SKM-1 treated with dmso at 0.1 percent for 144 hours (cell line): ENCODE measurements around the gene KIAA0825.
A peak's percentile ranks its signal among the peaks of the same experiment; 100 is the strongest.

Source experiments
- DNase-seq: peaks from one replicate; lab custom pipeline; 2025; ENCODE audit not compliant: unreplicated experiment; lab: John Stamatoyannopoulos, UW

The KIAA0825 gene

GRCh38 chr5:94442076-94442475, 176.3 kb downstream of the KIAA0825 start:
- no peak for DNase-seq

- DNase-seq = no peak
Measured at GRCh38 chr5:94440015-94440414, 178.4 kb downstream of the KIAA0825 start.

- peak; percentile 90 for DNase-seq
Measured at GRCh38 chr5:94433397-94434163, 184.8 kb downstream of the KIAA0825 start.

- DNase-seq = no peak
Measured at GRCh38 chr5:94432499-94432898, 185.9 kb downstream of the KIAA0825 start.

GRCh38 chr5:94431696-94432095, 186.7 kb downstream of the KIAA0825 start:
- DNase-seq = no peak

GRCh38 chr5:94429566-94429965, 188.8 kb downstream of the KIAA0825 start:
- DNase-seq = no peak

GRCh38 chr5:94425396-94425795, 193.0 kb downstream of the KIAA0825 start:
- no peak for DNase-seq

- DNase-seq = no peak
Measured at GRCh38 chr5:94423411-94423810, 195.0 kb downstream of the KIAA0825 start.

GRCh38 chr5:94422812-94423211, 195.6 kb downstream of the KIAA0825 start:
- DNase-seq = peak; percentile 7

- DNase-seq = peak; percentile 11
Measured at GRCh38 chr5:94420885-94421284, 197.5 kb downstream of the KIAA0825 start.

GRCh38 chr5:94415798-94416197, 202.6 kb downstream of the KIAA0825 start:
- DNase-seq = no peak

GRCh38 chr5:94409440-94409839, 209.0 kb downstream of the KIAA0825 start:
- no peak for DNase-seq

- no peak for DNase-seq
Measured at GRCh38 chr5:94407023-94407422, 211.4 kb downstream of the KIAA0825 start.

GRCh38 chr5:94403483-94403882, 214.9 kb downstream of the KIAA0825 start:
- no peak for DNase-seq

- DNase-seq = no peak
Measured at GRCh38 chr5:94402096-94402495, 216.3 kb downstream of the KIAA0825 start.

GRCh38 chr5:94397508-94397907, 220.9 kb downstream of the KIAA0825 start:
- DNase-seq = no peak

- DNase-seq = no peak
Measured at GRCh38 chr5:94396687-94397086, 221.7 kb downstream of the KIAA0825 start.

GRCh38 chr5:94395468-94395867, 222.9 kb downstream of the KIAA0825 start:
- DNase-seq = no peak

GRCh38 chr5:94391996-94392395, 226.4 kb downstream of the KIAA0825 start:
- no peak for DNase-seq

GRCh38 chr5:94389515-94389899, 228.9 kb downstream of the KIAA0825 start:
- DNase-seq = no peak

GRCh38 chr5:94388773-94389514, 229.5 kb downstream of the KIAA0825 start:
- no peak for DNase-seq

GRCh38 chr5:94385767-94386166, 232.6 kb downstream of the KIAA0825 start:
- no peak for DNase-seq
